HG03025 (cell line): ENCODE measurements around the gene SPSB1.
"Not testable (repeated sequence)": the region's sequence is repeated elsewhere in the genome, so short reads cannot be mapped to it uniquely, and the experiment has no call there.

Experiments
- ATAC-seq: cut with Tn5 transposase; IDR thresholded peaks from one replicate; pipeline ENCODE4 v1.9.1; 2021; ENCODE audit warnings: mild to moderate bottlenecking, moderate library complexity; ENCODE audit not compliant: unreplicated experiment, low FRiP score

The SPSB1 gene

DNA sequence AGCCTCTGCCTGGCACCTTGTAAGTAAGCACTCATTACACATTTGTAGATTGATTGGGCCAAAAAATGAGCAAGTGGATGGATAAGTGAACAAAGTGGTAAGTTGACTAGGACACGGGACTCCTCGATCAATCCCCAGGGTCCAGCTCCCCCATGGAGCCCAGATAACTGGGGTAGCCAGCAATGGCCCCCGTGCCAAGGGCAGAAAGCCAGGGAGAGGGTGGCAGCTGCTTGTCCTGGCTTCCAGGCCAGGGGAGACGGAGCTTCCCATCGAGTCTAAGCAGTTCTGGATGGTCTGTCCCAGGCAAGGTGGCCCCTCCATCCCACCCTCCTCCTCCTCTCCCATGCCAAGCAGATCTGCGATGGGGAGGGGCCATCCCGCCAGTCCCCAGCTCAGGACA, 91.4 kb downstream of the SPSB1 start:
- ATAC-seq, result no peak

GRCh38 chr1:9384751-9385245, 92.1 kb downstream of the SPSB1 start:
- ATAC-seq, result no peak

DNA sequence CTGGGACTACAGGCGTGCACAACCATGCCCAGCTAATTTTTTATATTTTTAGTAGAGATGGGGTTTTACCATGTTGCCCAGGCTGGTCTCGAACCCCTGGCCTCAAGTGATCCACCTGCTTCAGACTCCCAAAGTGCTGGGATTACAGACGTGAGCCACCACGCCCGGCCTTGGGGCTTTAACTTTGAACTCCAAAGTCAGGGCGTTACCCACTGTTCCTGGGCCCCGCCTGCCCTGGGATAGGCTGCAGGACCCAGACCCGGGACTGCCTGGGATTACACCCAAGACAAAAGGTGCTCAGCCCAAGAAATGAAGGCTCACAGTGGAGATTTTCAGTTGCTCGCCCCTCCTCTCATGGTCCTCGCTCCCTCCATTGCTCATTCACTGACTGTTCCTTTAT, 92.7 kb downstream of the SPSB1 start:
- ATAC-seq, result not testable (repeated sequence)

DNA sequence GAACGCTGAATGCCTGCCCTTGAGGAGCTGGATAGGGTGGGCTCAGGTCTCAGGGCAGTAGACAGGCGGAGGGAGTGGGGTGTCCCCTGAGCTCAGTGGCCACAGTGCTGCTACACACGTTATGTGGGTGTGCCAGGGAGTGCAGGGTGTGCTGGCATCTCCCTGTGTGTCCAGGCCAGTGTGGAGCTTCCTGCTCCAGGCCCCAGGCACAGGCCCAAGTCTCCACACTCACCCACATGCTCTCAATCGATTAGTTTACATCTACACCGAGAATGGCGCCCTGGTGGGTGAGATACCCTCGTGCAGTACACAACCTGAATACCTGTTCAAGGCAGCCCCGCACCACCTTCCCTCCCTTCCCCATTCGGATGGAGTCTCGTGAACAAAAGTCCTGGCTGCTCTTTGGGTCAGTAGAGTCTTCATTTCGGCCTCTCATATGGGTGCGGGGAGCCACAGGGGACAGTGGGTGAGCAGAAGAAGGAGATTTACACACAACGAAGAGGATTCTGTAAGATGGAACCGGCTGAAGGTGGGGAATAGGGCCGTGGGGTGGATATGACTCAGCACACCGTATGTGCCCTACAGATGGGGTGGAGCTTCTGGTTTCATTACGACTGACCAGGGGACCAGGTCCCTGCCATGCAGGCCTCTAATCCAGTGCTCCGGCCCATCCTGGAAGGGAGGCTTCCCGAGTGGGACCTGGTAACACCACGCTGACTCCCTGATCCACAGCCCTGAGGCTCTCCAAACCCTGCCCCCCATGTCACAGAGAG, 93.3 kb downstream of the SPSB1 start:
- ATAC-seq, result no peak

- no peak for ATAC-seq
Measured at GRCh38 chr1:9388335-9389180, 95.9 kb downstream of the SPSB1 start.

DNA sequence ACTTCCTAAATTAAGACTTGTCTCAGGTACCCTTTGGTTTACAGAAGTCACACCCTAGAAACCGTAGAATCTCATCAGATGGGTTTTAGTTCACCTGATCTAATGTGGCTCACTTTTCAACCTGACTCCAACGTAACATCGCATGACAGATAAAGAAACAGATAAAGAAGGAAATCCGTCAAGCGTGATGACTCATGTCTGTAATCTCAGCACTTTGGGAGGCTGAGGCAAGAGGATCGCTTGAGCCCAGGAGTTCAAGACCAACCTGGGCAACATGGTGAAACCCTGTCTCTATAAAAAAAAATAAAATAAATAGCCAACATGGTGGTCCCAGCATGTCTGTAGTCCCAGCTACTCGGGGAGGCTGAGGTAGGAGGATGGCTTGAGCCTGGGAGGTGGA, 97.3 kb downstream of the SPSB1 start:
- no peak for ATAC-seq

GRCh38 chr1:9391620-9392019, 98.9 kb downstream of the SPSB1 start:
- ATAC-seq, result no peak

DNA sequence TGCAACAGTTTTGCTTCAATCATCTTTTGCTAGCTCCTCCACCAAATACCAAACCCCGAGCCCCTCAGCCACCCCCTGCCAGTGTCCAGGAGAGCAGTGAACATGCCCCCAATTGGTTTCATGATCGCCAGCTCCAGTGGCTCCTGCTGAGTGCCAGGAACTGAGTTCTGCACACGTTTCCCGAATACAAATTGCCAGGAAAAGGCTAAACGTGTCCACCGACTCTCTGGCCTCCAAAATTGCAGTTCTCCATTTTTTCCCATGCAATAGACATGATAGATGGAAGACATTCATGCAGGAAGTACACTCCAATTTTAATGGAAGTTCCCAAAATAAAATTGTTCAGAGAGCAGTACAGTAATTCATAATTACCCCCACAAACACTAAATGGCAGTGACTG, 101.3 kb downstream of the SPSB1 start:
- ATAC-seq, result no peak

DNA sequence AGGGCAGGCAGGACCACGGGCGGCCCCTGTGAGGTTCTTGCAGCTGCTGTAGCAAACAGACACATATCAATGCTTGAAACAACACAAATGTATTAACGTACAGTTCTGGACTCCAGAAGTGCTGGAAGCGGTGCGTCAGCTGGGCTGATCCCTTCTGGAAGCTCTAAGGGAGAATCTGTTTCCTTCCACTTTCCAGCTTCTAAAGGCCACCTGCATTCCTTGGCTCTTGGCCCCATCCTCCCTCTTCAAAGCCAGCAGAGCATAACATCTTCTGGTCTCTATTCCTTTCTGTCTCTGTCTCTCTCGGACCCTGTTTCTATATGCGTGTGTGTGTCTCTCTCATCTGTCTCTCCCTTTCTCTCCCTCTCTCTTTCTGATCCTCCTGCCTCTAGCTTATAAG, 102.3 kb downstream of the SPSB1 start:
- ATAC-seq, result no peak

DNA sequence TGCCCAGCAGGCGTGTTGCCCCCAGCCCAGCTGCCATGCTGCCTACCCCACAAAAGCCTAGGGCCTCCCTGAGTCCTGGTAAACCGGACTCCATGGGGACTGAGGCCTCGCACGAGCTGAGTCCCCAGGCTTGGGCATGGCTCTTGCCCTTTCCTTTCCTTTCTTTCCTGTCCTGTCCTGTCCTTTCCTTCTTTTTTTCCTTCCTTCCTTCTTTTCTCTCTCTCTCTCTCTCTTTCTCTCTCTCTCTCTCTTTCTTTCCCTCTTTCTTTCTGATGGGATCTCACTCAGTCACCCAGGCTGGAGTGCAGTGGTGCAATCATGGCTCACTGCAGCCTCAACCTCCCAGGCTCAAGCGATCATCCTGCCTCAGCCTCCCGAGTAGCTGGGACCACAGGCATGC, 104.4 kb downstream of the SPSB1 start:
- no peak for ATAC-seq

- ATAC-seq, result no peak
Measured at GRCh38 chr1:9397997-9398526, 105.4 kb downstream of the SPSB1 start.

DNA sequence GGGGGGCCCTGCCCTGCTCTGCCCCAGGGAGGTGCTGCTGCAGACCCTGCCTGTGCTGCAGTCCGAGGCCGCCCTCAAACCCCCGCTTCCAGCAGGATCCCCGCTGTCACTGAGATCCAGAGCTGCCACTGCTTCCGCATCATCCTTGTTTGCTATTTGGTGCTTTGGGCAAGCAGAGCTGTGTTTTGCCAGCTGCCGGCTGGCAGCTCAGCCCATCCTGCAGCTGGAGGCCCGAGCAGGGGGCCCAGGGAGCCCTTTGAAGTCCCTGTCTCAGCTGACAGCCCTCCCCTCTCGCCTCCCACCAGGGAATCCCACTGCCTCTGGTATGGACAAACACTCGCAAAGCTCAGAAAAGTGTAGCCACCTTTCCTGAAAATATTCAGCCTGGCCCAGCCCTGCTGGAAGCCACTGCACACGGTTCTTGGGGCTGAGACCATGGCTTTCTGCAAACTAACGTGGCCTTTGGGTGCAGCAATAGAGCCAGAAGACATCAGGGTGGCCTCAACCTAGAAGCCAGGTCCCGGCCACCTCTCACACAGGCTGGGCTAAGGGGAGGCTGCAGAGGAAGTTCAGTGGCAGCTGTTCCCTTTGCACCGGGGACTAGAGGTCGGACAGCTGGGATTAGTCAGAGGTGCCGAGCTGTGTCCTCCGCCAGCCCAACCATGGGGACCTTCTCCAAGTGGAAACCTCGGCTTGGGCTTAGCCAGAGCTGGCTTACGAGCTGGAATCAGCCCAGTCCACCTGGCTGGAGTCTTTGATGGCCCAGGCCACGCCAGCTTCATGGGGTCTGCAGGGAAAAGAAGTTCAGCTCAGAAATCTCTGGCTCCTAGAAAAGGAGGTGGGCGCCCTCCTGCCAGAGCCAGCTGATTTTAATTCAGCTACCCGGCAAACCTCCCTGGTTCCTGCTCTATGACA, 107.1 kb downstream of the SPSB1 start:
- ATAC-seq, result no peak

DNA sequence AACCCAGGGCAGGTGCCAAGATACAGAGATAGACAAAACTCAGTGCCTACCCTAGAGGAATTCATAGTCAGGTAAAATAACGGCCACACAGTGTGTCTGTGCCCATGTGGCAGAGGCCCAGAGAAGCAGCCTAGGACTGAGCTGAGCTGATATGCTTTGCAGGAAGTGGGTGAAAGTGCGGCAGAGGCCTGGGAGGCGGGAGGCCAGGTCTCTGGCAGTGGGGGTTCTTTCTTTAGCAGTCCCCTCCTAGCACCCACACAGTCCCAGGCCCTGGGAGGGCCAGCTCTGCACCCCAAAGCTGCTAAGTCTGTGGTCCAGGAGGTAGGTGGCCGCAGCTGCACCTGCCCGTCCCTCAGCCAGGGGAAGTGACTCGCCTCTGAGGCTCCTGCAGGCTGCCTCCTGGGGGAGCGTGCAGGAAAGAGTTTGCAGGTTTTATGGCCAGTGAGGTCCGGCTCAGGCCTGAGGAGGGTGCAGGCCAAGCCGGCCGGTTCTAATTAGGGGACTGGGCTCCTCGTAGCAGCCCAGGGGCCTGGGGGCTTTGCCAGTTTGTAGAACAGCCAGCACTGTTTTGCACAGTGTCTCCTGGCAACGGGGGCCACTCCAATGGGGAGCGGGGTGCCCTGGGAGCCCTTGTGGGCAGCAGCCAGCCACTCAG, 107.9 kb downstream of the SPSB1 start:
- ATAC-seq, result no peak

DNA sequence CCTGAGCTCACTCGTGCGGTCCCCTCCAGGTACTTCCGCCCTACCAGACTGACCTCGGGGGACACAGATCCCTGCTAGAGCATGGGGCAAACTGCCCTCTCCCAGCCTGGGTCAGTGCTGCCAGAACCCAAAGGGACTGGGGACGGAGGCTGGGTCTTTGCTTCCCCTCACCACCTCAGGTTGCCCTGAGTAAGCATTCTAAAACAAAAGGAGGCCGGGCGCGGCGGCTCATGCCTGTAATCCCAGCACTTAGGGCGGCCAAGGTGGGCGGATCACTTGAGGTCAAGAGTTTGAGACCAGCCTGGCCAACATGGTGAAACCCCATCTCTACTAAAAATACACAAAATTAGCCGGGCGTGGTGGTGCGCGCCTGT, 108.4 kb downstream of the SPSB1 start:
- ATAC-seq, result no peak

DNA sequence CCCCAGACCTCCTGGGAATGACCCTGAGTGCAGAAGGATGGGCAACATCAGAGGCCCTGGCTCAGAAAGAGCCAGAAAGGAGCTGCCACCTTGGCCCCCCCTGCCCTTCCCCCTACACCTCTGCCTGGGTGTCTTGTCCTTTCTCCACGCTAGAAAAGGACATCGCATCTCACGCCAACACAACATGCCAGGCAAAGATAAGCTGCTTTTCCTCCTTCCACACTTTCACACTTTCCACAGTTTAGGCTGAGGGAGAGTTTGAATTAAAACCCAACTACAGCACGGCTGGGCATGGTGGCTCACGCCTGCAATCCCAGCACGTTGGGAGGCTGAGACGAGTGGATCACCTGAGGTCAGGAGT, 109.5 kb downstream of the SPSB1 start:
- ATAC-seq, result no peak

DNA sequence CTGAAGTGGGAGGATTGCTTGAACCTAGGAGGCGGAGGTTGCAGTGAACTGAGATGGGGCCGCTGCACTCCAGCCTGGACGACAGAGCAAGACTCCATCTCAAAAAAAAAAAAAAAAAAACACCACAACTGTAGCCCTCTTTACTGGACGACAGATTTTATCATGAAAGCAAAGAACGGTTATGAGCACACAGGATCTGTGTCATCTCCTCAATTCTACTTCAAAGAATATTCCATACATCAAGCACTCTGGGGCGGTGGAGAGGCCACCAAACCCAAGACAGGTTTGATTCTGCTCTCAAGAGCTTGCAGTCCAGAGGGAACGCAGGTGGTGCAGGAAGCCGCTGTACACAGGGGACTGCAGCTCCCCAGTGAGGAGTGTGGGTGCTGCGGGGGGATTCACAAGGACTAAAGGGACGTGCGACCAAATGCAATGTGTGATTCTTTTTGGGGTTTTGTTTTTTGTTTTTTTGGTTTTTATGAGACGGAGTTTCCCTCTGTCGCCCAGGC, 110.1 kb downstream of the SPSB1 start:
- ATAC-seq, result no peak

DNA sequence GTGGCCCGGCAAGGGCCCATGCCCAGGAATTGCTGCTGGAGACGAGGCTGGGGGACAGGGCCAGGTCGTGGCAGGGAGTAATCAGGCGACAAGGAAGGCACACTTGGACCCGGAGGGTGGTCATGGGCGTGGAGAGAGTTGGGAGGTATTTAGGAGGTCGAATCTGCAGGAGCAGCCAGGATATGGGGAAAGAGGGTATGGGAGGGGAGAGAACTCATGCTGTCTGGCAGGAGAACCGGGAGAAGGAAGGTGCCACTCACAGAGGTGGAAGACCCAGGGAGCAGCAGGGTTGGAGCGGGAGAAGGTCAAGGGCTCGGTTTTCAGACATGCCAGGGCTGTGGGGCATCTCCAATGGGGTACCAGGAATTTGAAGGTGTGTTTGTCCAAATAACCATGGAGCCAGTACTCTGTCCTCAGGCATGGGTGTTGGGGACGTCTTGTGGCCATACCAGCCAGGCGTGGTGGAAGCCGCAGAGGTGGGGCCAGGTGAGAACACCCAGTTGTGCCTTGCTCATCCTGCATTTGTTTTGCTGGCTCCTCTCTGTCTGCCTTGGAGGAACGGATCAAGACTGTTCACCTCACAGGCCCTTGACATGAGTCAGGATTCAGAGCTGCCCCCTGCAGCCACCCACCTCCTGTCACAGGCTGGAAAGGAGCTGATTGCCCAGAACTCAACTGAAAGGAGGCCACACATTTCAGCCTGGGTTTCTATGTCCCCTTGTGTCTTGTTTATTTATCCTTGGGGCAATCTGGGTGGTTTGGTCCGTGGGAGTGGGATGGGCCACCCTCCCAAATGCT, 111.6 kb downstream of the SPSB1 start:
- ATAC-seq, result no peak

- no peak for ATAC-seq
Measured at GRCh38 chr1:9406111-9406510, 113.4 kb downstream of the SPSB1 start.

DNA sequence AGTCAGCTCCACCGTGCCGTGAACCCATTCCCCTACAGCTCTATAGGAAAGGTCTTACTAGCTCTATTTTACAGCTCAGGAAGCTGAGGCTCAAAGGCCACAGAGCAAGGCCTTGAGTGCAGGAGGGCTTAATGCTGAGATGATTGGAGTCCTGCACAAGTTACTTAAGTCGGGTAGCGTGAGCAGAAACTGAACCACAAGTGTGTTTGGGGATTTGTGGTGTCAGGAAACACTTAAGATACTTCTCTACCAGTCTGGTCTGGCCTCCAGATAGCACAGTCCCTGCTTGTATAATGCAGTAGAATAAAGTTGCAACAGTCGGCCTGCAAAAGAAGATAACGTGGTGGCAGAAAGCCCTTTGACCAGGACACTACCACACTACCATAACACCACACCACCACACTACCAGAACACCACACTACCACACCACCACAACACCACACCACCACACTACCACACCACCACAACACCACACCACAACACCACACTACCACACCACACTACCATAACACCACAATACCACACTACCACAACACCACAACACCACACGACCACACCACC, 118.1 kb downstream of the SPSB1 start:
- no peak for ATAC-seq
